Coronary artery (tissue), 2 donors: ENCODE data around the gene WT1.

Experiments used
- DNase-seq: peaks from one replicate; pipeline ENCODE4 v3.0.0-alpha.2; 2017; ENCODE audit warnings: low spot score
- H3K27ac ChIP-seq, 2 donors: fragments of 200-600 bp; sonication (generic); one replicate each; pipeline ENCODE4 v1.5.1; 2016 to 2019
- H3K4me3 ChIP-seq: fragments of 200-600 bp; sonication (generic); 2 replicates; pipeline ENCODE4 v1.5.1; 2016; ENCODE audit warnings: mild to moderate bottlenecking, moderate library complexity
- TF ChIP-seq, protein P1 (sequence below): fragments of 200-600 bp; sonication (generic); IDR thresholded peaks from one replicate; pipeline ENCODE4 v1.5.1; 2019; ENCODE audit warnings: antibody characterized with exemption

Gene WT1

DNA sequence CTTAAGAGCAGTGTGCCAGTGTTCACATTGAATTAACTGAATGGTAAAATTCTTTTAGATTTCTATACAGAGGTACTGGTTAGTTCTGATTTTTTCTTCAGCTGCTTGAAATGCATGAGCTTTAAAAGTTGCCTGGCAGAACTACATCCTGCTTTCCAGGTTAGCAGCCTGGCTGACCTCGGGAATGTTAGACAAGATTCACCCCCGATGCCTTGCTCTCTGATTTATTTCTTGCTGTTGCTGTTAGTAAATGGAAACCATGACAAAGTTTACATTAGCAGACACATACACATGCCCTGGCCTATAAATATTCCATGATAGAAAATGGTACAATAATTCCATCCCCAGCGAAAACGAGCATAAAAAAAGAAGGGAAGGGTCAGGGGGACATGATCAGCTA, 47.0 kb downstream of the WT1 start:
- Histone ChIP-seq H3K4me3 (no peak overlapping the region), H3K27ac (no peak overlapping the region)
- no peak for DNase-seq
- TF ChIP-seq, protein P1, sequence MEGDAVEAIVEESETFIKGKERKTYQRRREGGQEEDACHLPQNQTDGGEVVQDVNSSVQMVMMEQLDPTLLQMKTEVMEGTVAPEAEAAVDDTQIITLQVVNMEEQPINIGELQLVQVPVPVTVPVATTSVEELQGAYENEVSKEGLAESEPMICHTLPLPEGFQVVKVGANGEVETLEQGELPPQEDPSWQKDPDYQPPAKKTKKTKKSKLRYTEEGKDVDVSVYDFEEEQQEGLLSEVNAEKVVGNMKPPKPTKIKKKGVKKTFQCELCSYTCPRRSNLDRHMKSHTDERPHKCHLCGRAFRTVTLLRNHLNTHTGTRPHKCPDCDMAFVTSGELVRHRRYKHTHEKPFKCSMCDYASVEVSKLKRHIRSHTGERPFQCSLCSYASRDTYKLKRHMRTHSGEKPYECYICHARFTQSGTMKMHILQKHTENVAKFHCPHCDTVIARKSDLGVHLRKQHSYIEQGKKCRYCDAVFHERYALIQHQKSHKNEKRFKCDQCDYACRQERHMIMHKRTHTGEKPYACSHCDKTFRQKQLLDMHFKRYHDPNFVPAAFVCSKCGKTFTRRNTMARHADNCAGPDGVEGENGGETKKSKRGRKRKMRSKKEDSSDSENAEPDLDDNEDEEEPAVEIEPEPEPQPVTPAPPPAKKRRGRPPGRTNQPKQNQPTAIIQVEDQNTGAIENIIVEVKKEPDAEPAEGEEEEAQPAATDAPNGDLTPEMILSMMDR: no peak

DNA sequence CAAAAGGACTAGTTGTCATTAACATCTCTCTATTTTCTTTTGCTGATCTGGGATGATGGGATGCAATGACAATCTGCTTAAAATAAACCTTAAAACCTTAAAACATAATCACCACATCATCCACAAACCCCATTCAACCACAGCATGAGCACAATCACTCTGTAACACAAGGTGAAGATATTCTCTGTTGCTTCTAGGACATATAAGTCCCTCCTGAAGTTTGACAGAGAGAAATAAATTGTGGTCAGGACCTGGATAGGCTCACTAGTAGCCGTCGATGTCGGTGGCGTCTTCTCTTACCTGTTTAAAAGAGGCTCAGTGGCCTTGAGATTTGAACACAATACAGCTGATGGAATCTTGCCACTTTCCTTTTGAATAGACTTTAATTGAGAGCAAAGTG, 47.9 kb downstream of the WT1 start:
- TF ChIP-seq, protein P1: no peak
- no peak for DNase-seq
- no peak overlapping the region for H3K27ac ChIP-seq

DNA sequence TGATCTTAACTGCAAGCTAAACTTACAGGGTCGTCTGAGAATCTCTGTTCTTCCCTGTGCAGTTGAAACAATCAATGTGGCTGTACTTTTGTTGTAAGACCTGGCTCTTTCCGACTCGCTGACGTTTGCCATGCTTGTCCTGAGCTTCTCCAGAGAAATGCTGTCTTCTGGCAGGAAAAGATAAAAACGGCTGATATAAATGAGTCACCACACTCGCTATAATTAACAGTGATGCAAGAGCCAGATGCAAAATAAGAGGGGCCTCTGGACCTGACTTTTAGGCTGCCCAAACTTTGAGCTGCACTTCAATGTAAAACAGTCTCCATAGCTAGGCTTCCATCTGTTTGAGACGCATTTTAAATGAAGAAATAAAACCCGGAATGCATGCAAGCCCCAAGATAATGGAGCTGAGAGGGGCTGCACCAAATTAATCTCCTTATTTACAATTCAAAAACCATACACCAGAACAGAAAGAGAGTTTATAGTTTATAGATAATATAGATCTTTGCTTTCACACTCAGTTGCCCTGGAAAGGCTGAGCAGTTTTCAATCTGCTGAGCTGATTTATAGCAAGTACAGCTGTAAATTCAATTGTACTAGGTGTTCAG, 48.5 kb downstream of the WT1 start:
- H3K27ac ChIP-seq: no peak overlapping the region
- H3K4me3 ChIP-seq: no peak overlapping the region
- TF ChIP-seq, protein P1: no peak
- no peak for DNase-seq

More for the DNA sequence above, 47.9 kb downstream of the WT1 start:
- H3K4me3 ChIP-seq: no peak overlapping the region

DNA sequence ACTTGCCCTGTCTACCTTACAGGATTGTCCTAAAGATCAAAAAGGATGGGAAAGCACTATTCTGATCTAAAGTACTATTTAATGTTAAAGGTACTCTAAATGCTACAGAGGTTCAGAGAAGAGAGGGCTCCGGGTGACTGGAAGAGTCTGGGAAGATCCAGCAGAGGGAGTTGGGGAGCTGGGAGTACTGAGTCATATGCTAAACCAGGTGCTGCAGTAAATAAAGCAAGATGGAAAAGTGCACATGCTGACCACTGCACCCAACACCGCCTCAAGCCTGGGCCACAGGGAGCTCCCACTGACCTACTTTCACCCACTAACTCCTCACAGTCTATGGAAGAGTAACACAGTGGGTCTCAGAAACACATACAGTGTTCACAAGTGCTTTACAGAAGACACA, 49.3 kb downstream of the WT1 start:
- DNase-seq: no peak
- Histone ChIP-seq H3K4me3 (no peak overlapping the region), H3K27ac (no peak overlapping the region)
- TF ChIP-seq, protein P1: no peak

DNA sequence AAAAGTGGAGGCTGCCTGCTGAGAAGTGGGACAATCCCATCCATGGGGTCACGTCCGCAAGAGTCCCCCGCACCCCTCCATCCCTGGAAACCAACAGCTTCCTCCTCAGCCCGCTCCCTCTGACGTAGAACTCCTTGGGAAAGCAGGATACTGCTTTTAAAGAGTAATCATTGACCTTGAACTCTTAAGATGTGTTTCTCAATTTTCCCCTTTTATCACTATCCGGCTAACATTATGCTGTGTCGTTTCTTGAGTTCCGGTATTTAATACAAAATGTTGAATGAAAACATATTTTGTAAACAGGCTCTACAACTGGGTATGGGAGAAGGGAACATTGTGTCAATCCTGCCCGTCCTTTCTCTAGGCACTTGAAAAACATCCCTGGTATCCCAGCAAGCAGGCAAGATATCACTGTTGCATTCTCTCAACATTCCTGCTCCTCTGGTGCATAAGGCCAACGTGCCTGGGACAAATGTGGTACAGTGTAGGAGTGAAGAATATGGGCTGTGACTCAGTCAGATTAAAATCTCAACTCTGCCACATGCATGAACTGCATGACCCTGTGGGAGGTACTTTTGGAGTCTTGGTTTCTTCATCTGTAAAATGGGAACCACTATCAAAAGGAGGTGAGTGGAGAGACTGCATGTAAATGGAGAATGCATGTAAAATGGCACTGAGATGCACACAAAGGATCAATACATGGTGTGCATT, 52.8 kb downstream of the WT1 start:
- no peak for DNase-seq
- TF ChIP-seq, protein P1: no peak
- H3K4me3 ChIP-seq: no peak overlapping the region
- H3K27ac ChIP-seq: no peak overlapping the region

DNA sequence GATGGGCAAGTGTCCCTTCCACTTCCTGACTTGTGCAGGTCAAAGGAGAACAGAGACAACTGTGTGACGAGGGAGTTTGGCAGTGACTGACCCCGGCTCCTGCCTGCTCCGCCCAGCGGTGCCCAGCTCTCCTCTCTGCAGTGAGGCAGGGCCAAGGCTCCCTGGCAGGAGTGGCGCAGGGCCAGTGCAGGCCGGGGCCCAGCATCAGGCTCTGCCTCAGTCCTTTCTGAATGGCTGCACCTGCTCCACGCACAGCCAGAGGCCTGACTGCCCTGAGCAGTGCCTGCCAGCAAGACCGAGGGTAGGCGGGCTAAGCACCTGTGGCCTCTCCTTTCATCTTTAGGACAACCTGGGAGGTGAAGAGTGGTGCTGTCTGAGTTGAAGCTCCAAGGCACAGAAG, 54.2 kb downstream of the WT1 start:
- no peak for DNase-seq
- Histone ChIP-seq H3K4me3 (no peak overlapping the region), H3K27ac (no peak overlapping the region)
- TF ChIP-seq, protein P1: no peak

DNA sequence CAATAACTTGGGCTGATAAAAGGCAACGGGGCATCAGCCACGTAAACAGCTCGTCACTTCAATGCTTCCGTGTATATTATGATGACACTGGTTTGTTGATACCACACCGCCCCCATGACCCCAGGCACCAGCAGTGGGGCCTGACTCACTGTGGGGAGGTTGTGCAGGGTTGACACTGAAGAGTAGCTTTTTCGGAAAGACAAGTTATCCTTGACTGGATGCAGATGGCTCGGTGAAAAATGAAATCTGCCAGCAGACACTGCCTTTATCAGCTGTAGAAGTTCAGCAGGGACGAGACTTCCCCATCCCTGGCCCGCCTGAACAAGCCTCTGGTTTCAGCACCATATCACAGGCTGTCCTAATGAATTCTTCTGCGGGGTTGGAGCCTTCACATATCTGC, 55.6 kb downstream of the WT1 start:
- no peak overlapping the region for H3K4me3 ChIP-seq
- DNase-seq: no peak
- TF ChIP-seq, protein P1: no peak
- no peak overlapping the region for H3K27ac ChIP-seq
